HG03139 (cell line): ENCODE results near the gene RILPL1.
"Not testable (repeated sequence)": the region's sequence is repeated elsewhere in the genome, so short reads cannot be mapped to it uniquely, and the experiment has no call there.

ENCODE experiments used
- ATAC-seq: cut with Tn5 transposase; IDR thresholded peaks from one replicate; pipeline ENCODE4 v1.9.1; 2021; ENCODE audit not compliant: unreplicated experiment

RILPL1 gene

DNA sequence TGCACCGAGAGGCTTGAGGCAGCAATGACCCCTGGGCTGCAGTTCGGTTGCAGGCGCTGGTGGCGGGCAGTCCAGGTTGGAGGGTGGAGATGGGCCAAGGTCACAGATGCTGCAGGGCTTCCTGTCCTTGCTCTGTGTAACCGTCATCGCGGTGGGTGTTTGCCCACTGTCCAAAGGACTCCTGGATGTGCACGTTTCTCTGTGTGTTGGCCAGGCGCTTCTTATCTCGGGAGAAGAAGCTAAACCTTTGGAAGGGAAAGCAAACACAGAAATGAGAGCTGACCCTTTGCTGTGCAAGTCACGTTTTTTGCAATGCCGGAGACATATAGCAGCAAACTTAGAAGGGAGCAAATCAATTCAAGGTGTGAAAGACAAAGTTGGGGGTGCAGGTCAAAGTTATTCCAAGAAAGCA is 61.1 kb downstream of the RILPL1 start:
- ATAC-seq, result no peak

- no peak for ATAC-seq
Observed at GRCh38 chr12:123471374-123472068, 62.0 kb downstream of the RILPL1 start.

- no peak for ATAC-seq
Observed at GRCh38 chr12:123469978-123470377, 63.5 kb downstream of the RILPL1 start.

- ATAC-seq, result peak; percentile 70
Observed at GRCh38 chr12:123468786-123469185, 64.7 kb downstream of the RILPL1 start.

DNA sequence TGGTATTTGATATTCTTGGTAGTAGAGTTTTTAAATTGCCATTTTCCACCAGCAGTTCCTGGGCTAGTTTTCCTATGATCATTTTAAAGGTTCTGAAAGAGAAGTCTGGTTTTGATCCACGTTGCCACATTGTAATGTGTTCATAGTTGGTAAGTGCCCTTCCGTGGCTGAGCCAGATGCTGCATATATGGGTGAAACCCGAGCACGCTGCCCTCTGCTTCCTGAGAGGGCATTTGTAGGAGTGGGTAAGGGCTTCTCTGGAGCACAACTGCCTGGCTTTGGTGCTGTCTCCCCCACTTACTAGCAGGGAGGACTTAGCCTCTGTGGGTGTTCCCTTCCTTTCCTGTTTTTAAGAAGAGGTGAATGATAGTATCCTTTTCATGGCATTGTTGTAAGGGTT is 68.4 kb downstream of the RILPL1 start:
- no peak for ATAC-seq

DNA sequence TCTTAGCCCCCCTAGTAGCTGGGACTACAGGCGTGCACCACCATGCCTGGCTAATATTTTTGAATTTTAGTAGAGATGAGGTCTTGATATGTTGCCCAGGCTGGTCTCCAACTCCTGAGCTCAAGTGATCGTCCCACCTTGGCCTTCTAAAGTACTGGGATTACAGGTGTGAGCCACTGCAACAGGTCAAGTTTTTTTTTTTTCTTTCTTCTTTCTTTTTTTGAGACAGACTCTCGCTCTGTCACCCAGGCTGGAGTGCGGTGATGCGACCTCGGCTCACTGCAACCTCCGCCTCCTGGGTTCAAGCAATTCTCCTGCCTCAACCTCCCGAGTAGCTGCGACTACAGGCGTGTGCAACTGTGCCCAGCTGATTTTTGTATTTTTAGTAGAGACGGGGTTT is 70.3 kb downstream of the RILPL1 start:
- ATAC-seq, result not testable (repeated sequence)

GRCh38 chr12:123457980-123458779 is 75.3 kb downstream of the RILPL1 start, which contains the start of gene SNRNP35:
TSS of gene SNRNP35 (plus strand) at chr12:123458139. CDS start at chr12:123465541, 7,402 bp downstream.
- ATAC-seq, result no peak

DNA sequence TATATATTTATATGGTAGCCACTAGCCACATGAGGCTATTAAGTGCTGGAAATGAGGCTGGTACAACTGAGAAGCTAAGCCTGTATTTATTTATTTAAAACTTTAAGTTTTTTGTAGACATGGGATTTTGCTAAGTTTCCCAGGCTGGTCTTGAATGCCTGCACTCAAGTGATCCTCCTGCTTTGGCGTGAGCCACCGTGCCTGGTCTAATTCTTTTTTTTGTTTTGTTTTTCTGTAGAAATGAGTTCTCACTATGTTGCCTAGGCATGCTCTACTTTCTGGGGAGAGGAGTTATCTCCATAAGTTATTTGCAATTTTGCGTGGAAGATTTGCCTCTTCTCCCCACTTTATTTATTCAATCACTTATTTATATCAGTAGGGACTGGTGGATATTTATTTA is 80.4 kb downstream of the RILPL1 start:
- ATAC-seq, result no peak

DNA sequence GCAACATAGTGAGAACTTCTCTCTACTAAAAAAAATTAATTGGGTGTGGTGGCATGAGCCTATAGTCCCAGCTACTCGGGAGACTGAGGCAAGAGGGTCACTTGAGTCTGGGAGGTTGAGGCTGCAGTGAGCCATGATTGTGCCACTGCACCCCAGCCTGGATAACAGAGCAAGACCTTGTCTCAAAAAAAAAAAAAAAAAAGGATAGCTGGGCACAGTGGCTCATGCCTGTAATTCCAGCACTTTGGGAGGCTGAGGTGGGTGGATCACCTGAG is 81.3 kb downstream of the RILPL1 start:
- ATAC-seq, result not testable (repeated sequence)

GRCh38 chr12:123450636-123451035 is 82.9 kb downstream of the RILPL1 start:
- ATAC-seq, result no peak

GRCh38 chr12:123449856-123450255 is 83.7 kb downstream of the RILPL1 start:
- no peak for ATAC-seq

DNA sequence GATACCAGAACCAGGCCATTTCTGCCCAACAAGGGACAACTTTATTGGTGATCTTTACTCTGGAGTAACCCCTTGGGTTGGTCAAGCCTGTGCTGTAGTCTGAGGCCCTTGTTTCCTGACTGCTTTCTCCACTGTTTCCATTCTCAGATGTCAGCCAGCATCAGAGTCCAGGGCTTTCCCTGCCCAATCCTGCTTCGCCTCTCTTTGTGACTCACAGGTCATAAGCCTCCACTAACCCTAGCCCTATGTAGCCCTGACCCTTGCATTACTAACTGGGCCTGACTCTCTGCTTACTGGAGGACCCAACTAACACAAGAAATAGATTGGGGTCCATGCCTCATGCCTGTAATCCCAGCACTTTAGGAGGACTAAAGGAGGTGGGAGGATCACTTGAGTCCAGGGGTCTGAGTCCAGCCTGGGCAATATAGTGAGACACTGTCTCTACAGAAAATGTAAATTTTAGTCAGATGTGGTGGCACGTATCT is 84.2 kb downstream of the RILPL1 start:
- no peak for ATAC-seq

DNA sequence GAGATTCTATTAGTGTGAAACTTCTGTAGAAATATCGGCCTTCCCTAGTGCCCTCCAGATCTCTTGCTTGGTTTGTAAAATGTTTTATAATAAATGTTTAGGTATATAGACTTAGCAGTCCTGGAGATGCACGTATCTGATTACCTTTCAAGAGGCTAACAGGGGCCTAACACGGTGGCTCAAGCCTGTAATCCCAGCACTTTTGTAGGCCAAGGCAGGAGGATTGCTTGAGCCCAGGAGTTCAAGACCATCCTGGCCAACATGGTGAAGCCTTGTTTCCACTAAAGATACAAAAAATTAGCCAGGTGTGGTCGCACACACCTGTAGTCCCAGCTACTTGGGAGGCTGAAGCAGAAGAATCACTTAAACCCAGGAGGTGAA is 87.2 kb downstream of the RILPL1 start:
- ATAC-seq, result no peak

- ATAC-seq, result no peak
Observed at GRCh38 chr12:123445388-123446332, 87.9 kb downstream of the RILPL1 start.

- no peak for ATAC-seq
Observed at GRCh38 chr12:123444092-123445026, 89.2 kb downstream of the RILPL1 start.

DNA sequence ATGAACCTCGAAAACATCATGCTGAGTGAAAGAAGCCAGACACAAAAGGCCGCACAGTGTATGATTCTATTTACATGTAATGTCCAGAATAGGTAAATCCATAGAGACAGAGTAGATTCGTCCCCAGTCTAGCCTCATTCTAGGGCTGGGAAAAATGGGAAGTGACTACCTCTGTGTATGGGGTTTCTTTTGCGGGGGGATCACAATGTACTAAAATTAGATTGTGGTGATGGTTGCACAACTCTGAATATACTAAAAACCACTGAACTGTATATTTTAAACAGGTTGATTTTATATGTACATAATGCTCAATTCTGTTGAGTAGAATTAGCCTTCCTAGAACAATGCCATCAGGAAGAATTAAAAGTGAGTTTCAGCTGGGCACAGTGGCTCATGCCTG is 90.7 kb downstream of the RILPL1 start:
- ATAC-seq, result no peak

DNA sequence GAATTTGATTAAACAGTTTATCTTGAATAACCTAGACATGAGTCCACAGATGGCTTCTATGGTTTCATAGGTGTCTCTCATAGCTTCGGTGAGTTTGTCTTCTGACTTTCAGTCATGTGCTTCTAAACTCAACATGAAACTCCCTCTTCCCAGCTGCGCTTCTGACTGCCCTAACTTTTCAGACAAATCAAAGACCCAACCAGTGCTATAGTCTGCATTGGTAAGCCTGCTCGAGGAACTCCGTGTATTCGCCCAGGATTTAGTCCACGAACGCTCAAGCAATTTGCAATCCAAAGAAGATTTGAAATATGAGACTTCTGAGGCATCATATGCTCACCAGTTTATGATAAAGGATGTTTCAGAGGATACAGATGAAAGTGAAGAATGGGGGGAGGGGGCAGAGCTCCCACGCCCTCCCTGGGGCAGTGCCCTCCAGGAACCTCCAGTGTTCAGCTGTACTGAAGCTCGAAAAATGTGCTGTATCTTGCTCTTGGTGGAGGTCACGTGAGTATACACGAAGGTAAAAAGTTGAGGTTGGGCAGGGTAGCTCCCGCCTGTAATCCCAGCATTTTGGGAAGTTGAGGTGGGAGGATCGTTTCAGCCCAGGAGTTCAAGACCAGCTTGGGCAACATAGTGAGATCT is 91.9 kb downstream of the RILPL1 start:
- ATAC-seq, result no peak

DNA sequence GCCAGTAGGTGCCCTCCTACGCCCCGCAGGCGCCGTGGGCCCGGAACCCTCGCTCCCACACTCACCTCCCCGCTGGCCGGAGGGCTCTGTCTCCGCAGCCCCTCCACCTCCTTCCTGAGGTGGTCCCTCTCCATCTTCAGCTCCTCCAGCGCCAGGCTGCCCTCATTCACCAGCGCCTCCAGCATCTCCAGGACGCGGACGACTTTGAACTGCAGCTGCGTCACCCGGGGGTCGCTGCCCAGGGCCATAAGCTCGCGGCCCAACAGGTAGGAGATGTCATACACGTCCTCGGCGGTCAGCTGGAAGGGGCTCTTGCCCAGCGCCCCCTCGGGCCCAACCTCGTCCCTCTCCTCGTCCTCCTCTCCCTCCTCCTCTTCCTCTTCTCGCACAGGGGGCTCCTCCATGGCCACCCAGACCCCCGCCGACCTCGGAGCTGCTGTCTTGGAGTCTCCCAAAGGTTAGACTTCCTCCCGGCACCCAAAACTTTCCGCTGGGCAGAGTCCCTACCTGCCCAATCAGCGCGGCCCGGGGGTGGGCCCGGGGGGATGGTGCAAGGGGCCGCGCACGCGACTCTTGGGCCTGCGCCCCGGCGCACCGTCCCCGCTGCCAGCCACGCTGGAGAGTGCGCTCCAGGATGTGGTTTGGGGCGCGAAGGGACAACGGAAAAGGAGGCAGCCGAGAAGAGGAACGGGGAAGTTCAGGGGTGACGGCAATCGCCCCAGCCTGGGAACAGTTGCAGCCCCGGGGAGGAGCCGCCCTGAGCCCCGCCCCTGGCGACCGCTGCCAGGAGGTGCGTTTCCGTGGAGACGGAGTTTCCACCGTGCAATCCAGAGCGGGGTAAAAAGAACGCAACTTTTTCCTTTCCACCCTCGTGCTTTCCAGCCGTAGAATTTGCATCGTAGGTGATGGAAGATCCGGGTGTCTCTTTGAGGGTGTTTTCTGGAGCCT is 97.2 kb downstream of the RILPL1 start, which contains the start of gene RILPL2:
TSS of gene RILPL2 (minus strand) at position 668 of the 948 bp plus-strand sequence. CDS start at position 404, 264 bp downstream.
- ATAC-seq, result peak; percentile 61

DNA sequence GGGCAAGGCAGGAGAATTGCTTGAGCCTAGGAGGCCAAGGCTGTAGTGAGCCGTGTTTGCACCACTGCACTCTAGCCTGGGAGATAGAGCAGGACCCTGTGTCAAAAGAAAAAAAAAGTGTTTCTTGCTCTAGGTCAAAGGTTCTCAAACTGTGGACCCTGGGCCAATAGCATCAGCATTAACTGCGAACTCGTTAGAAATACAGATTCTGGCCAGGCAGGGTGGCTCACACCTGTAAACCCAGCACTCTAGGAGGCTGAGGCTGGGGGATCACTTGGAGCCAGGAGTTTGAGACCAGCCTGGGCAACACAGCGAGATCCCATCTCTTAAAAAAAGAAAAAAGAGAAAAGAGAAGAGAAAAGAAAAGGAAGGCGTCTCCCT is 97.9 kb downstream of the RILPL1 start:
- no peak for ATAC-seq
